IMR-90 (cell line): ENCODE results near the gene CACNA1G. TPM values are rescaled to one million over a fixed set of nuclear protein-coding genes. Genes with fewer than 3 reads are reported as not detected.

ENCODE experiments used
- ATAC-seq: fragments of 200-7000 bp; cut with Tn5 transposase; 2 replicates; pipeline ENCODE4 v1.9.1; 2020; ENCODE audit warnings: low read depth, mild to moderate bottlenecking, moderate library complexity
- BruUV-seq: library from RNA; stranded (reverse); fragments of 400-500 nt; replicated peaks from 2 replicates; lab custom pipeline; 2021; lab: Mats Ljungman, UMichigan
- CTCF ChIA-PET: fragments of 300-600 bp; formaldehyde crosslinking; extraction: SDS; loops from one replicate; lab custom pipeline; 2021; ENCODE audit warnings: antibody characterized with exemption; lab: Yijun Ruan, JAX
- POLR2A ChIA-PET: fragments of 300-600 bp; sonication (Branson Sonifier 250); formaldehyde crosslinking; loops from one replicate; lab custom pipeline; 2022; ENCODE audit warnings: antibody characterized with exemption; ENCODE audit not compliant: unreplicated experiment; lab: Charles Lee
- DNase-seq: peaks from one replicate; pipeline ENCODE4 v3.0.0; 2013
- H2AFZ ChIP-seq: replicated peaks from 2 replicates; pipeline ENCODE3; 2013; ENCODE audit warnings: low read length, mild to moderate bottlenecking; ENCODE audit not compliant: poor library complexity
- H2AK5ac ChIP-seq: 2 replicates; pipeline ENCODE4 v1.6.1; 2013; ENCODE audit warnings: low read depth, low read length, inconsistent platforms
- H2AK9ac ChIP-seq: replicated peaks from 2 replicates; pipeline ENCODE3; 2013; ENCODE audit warnings: mild to moderate bottlenecking, low read depth, low read length, moderate library complexity; ENCODE audit not compliant: poor library complexity
- H2BK120ac ChIP-seq: 2 replicates; pipeline ENCODE4 v1.6.1; 2013; ENCODE audit warnings: low read depth, low read length, inconsistent platforms
- H2BK15ac ChIP-seq: 3 replicates; pipeline ENCODE4 v1.6.1; 2013; ENCODE audit warnings: low read depth, low read length, inconsistent platforms
- H2BK20ac ChIP-seq: 2 replicates; pipeline ENCODE4 v1.6.1; 2013; ENCODE audit warnings: low read depth, mild to moderate bottlenecking, inconsistent platforms, low read length, moderate library complexity
- H2BK5ac ChIP-seq: 2 replicates; pipeline ENCODE4 v1.6.1; 2013; ENCODE audit warnings: mild to moderate bottlenecking, low read depth, low read length, inconsistent platforms; ENCODE audit not compliant: poor library complexity, severe bottlenecking
- H3K14ac ChIP-seq: replicated peaks from 2 replicates; pipeline ENCODE4 v1.6.1; 2013; ENCODE audit warnings: low read depth, low read length, inconsistent platforms
- H3K18ac ChIP-seq: 2 replicates; pipeline ENCODE4 v1.6.1; 2013; ENCODE audit warnings: low read depth, low read length, control low read depth
- H3K23ac ChIP-seq: 2 replicates; pipeline ENCODE4 v1.6.1; 2013; ENCODE audit warnings: low read depth, low read length, inconsistent platforms
- H3K27ac ChIP-seq: 2 replicates; pipeline ENCODE4 v1.5.1; 2013; ENCODE audit warnings: mild to moderate bottlenecking, control low read depth, low read length; ENCODE audit not compliant: insufficient read depth
- H3K27me3 ChIP-seq: 2 replicates; pipeline ENCODE4 v1.6.1; 2013; ENCODE audit warnings: low read length; ENCODE audit not compliant: control insufficient read depth, insufficient read depth
- H3K36me3 ChIP-seq: 2 replicates; pipeline ENCODE4 v1.6.1; 2013; ENCODE audit warnings: low read length, mixed read lengths; ENCODE audit not compliant: control insufficient read depth, insufficient read depth
- H3K4ac ChIP-seq: 2 replicates; pipeline ENCODE4 v1.6.1; 2013; ENCODE audit warnings: low read depth, low read length, inconsistent platforms
- H3K4me1 ChIP-seq: 2 replicates; pipeline ENCODE4 v1.6.1; 2013; ENCODE audit warnings: low read length, mixed read lengths; ENCODE audit not compliant: control insufficient read depth, insufficient read depth
- H3K4me2 ChIP-seq: 2 replicates; pipeline ENCODE4 v1.6.1; 2013; ENCODE audit warnings: low read depth, mild to moderate bottlenecking, control low read depth, low read length, moderate library complexity
- H3K4me3 ChIP-seq: 2 replicates; pipeline ENCODE4 v1.5.1; 2013; ENCODE audit warnings: low read depth, mild to moderate bottlenecking, control low read depth, low read length, moderate library complexity; ENCODE audit not compliant: insufficient read depth
- H3K56ac ChIP-seq: 2 replicates; pipeline ENCODE4 v1.6.1; 2013; ENCODE audit warnings: low read length, inconsistent platforms; ENCODE audit not compliant: insufficient read depth; ENCODE audit errors: extremely low read depth
- H3K79me1 ChIP-seq, 2 experiments: 2 replicates each; pipeline ENCODE4 v1.6.1; 2013; ENCODE audit warnings: low read length in 2 of 2, inconsistent platforms in 1 of 2, low read depth in 1 of 2
- H3K9ac ChIP-seq: 2 replicates; pipeline ENCODE4 v1.6.1; 2013; ENCODE audit warnings: low read depth, low read length, control low read depth
- H3K9me1 ChIP-seq: 2 replicates; pipeline ENCODE4 v1.6.1; 2013; ENCODE audit warnings: low read length, inconsistent platforms; ENCODE audit not compliant: insufficient read depth
- H3K9me3 ChIP-seq: 2 replicates; pipeline ENCODE4 v1.6.1; 2013; ENCODE audit warnings: low read length; ENCODE audit not compliant: control insufficient read depth, insufficient read depth
- H4K20me1 ChIP-seq: 2 replicates; pipeline ENCODE4 v1.6.1; 2013; ENCODE audit warnings: low read length, inconsistent platforms; ENCODE audit not compliant: insufficient read depth
- H4K5ac ChIP-seq: 2 replicates; pipeline ENCODE4 v1.6.1; 2013; ENCODE audit warnings: mild to moderate bottlenecking, low read depth, low read length, control low read depth
- H4K8ac ChIP-seq, 2 experiments: 2 replicates each; pipeline ENCODE4 v1.6.1; 2013; ENCODE audit warnings: low read depth in 2 of 2, low read length in 2 of 2, control low read depth in 1 of 2, inconsistent platforms in 1 of 2
- H4K91ac ChIP-seq: 2 replicates; pipeline ENCODE4 v1.6.1; 2013; ENCODE audit warnings: low read depth, low read length, inconsistent platforms; ENCODE audit not compliant: insufficient read depth
- BHLHE40 ChIP-seq: fragments of 150-350 bp; IDR thresholded peaks from 2 replicates; pipeline ENCODE4 v1.6.1; 2016; ENCODE audit warnings: mild to moderate bottlenecking, low read depth, low read length
- CEBPB ChIP-seq: IDR thresholded peaks from 2 replicates; pipeline ENCODE4 v1.6.1; 2012; ENCODE audit warnings: low read depth, low read length, improper control_type of control experiment
- CTCF ChIP-seq: conservative IDR thresholded peaks from 2 replicates; pipeline ENCODE4 v1.5.1; 2012; ENCODE audit warnings: mild to moderate bottlenecking, low read depth, low read length, improper control_type of control experiment
- FOS ChIP-seq: fragments of 150-350 bp; IDR thresholded peaks from 2 replicates; pipeline ENCODE4 v1.6.1; 2016; ENCODE audit warnings: low read depth, low read length
- NFE2L2 ChIP-seq: fragments of 150-350 bp; IDR thresholded peaks from 2 replicates; pipeline ENCODE4 v1.6.1; 2016; ENCODE audit warnings: low read depth, mild to moderate bottlenecking, low read length
- POLR2A ChIP-seq: IDR thresholded peaks from 2 replicates; pipeline ENCODE4 v1.6.1; 2012; ENCODE audit warnings: mild to moderate bottlenecking, low read depth, low read length
- RAD21 ChIP-seq: IDR thresholded peaks from 2 replicates; pipeline ENCODE4 v1.6.1; 2012; ENCODE audit warnings: low read length, improper control_type of control experiment
- RCOR1 ChIP-seq: IDR thresholded peaks from 2 replicates; pipeline ENCODE4 v1.6.1; 2012; ENCODE audit warnings: mild to moderate bottlenecking, low read length, improper control_type of control experiment; ENCODE audit not compliant: insufficient replicate concordance
- RFX5 ChIP-seq: IDR thresholded peaks from 2 replicates; pipeline ENCODE4 v1.8.0; 2012; ENCODE audit warnings: low read depth, mild to moderate bottlenecking, low read length, moderate library complexity
- SMC3 ChIP-seq: fragments of 150-350 bp; IDR thresholded peaks from 2 replicates; pipeline ENCODE4 v1.6.1; 2016; ENCODE audit warnings: low read depth, mild to moderate bottlenecking, antibody characterized with exemption, low read length, moderate library complexity
- WGBS, 2 experiments: methylation state at CpG; one replicate each; pipeline versions ENCODE4 v1.1.5 to v1.1.7; 2013; ENCODE audit warnings: missing lambda C conversion rate in 2 of 2; ENCODE audit not compliant: insufficient read length in 1 of 2; ENCODE audit errors: extremely low coverage in 2 of 2; 5-methylcytosine and 5-hydroxymethylcytosine counted together
- dilution Hi-C: fragments of 300-500 bp; cut with HindIII; formaldehyde crosslinking; loops from one replicate; pipeline ENCODE4 v1.14.3; 2018; ENCODE audit warnings: low sequenced_read_pairs; ENCODE audit not compliant: unreplicated experiment
- in situ Hi-C: fragments of 300-500 bp; cut with MboI; formaldehyde crosslinking; loops from 3 replicates; pipeline ENCODE4 v1.14.3; 2019; ENCODE audit warnings: low sequenced_read_pairs, inconsistent platforms, mixed read lengths
- intact Hi-C: fragments of 100-400 bp; cut with micrococcal nuclease; formaldehyde crosslinking; loops from 2 replicates; pipeline ENCODE4 v1.10.0; 2022
- polyA plus RNA-seq, 3 experiments: library from polyadenylated mRNA; depleted of rRNA; stranded (reverse); fragments of >200 nt; gene quantifications; 2 replicates each; pipeline ENCODE4 v1.2.3, GENCODE V29; 2012; ENCODE audit warnings: low replicate concordance in 1 of 3
- total RNA-seq: library from RNA; depleted of rRNA; stranded (reverse); fragments of >200 nt; gene quantifications from 2 replicates; pipeline ENCODE4 v1.2.3, GENCODE V29; 2012
- TF ChIP-seq, protein P1 (sequence below): fragments of 150-350 bp; IDR thresholded peaks from 2 replicates; pipeline ENCODE4 v1.6.1; 2017; ENCODE audit warnings: mild to moderate bottlenecking, antibody characterized with exemption, low read length, low read depth

The CACNA1G gene
- total and polyA plus RNA-seq, 2 of the 4 experiments (the other 2 are of a cell fraction): under 0.01 to 0.03 TPM

GRCh38 chr17:50522766-50523165 is 37.7 kb upstream of the CACNA1G start:
- TF ChIP-seq FOS (no peak), CEBPB (no peak), CTCF (no peak), RCOR1 (no peak), NFE2L2 (no peak), SMC3 (no peak), RFX5 (no peak), BHLHE40 (no peak), RAD21 (no peak), POLR2A (no peak)
- TF ChIP-seq, protein P1, sequence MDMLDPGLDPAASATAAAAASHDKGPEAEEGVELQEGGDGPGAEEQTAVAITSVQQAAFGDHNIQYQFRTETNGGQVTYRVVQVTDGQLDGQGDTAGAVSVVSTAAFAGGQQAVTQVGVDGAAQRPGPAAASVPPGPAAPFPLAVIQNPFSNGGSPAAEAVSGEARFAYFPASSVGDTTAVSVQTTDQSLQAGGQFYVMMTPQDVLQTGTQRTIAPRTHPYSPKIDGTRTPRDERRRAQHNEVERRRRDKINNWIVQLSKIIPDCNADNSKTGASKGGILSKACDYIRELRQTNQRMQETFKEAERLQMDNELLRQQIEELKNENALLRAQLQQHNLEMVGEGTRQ: no peak
- H3K36me3 ChIP-seq: no peaks in the 10 kb centered on the region
- H3K4ac ChIP-seq: no peak overlapping the region
- ATAC-seq (no peak), DNase-seq (no peak)
- H3K79me1 ChIP-seq: no peaks in the 10 kb centered on the region
- H3K14ac ChIP-seq: no peak overlapping the region
- intact Hi-C loops (no loop called here), dilution Hi-C loops (no loop called here), in situ Hi-C loops (no loop called here)
- H3K27me3 ChIP-seq: peaks cover 25% of the 10 kb centered on the region
- H4K8ac ChIP-seq: no peak overlapping the region
- H3K18ac ChIP-seq: no peak overlapping the region
- no peaks in the 10 kb centered on the region for H3K4me1 ChIP-seq
- no TSS peak for BruUV-seq
- H4K20me1 ChIP-seq: no peaks in the 10 kb centered on the region
- H2AK5ac ChIP-seq: no peak overlapping the region
- POLR2A ChIA-PET: no interaction called here
- H2BK120ac ChIP-seq: no peak overlapping the region
- no peak overlapping the region for H4K5ac ChIP-seq
- H2AFZ ChIP-seq: no peak overlapping the region
- H3K9me3 ChIP-seq: no peaks in the 10 kb centered on the region
- no peak overlapping the region for H3K9ac ChIP-seq
- H3K27ac ChIP-seq: no peak overlapping the region
- H3K9me1 ChIP-seq: no peaks in the 10 kb centered on the region
- CTCF ChIA-PET: no interaction called here
- H4K91ac ChIP-seq: no peak overlapping the region
- no peak overlapping the region for H3K4me3 ChIP-seq
- no peak overlapping the region for H2BK15ac ChIP-seq
- 92% methylated on average over 5 of the region's 10 CpGs; no CpG with 5 or more reads in 1 of the 2 experiments for WGBS, 2 experiments
- H3K56ac ChIP-seq: no peak overlapping the region
- no peak overlapping the region for H3K4me2 ChIP-seq
- H2BK20ac ChIP-seq: no peak overlapping the region
- no peak overlapping the region for H2BK5ac ChIP-seq
- no peak overlapping the region for H2AK9ac ChIP-seq
- no peak overlapping the region for H3K23ac ChIP-seq
